Occipital lobe (tissue), 3 donors: Measurements from ENCODE around the gene CRYBB2. TPM values are rescaled to one million over a fixed set of nuclear protein-coding genes. Genes with fewer than 3 reads are reported as not detected.
"Not testable (repeated sequence)": the region's sequence is repeated elsewhere in the genome, so short reads cannot be mapped to it uniquely, and the experiment has no call there.

Source experiments
- DNase-seq: peaks from one replicate; lab custom pipeline; 2025; lab: John Stamatoyannopoulos, UW
- small RNA-seq: library from RNA; depleted of rRNA; stranded (forward); fragments of <200 nt; gene quantifications from one replicate; pipeline ENCODE3, GENCODE V24; 2014
- total RNA-seq: library from RNA; depleted of rRNA; stranded (reverse); fragments of >200 nt; gene quantifications from one replicate; pipeline ENCODE4 v1.2.3, GENCODE V29; 2014

Gene CRYBB2
- total RNA-seq, 1 donor from 2014 or later, result not detected

GRCh38 chr22:25233706-25234105, 14.3 kb downstream of the CRYBB2 start:
- DNase-seq, result not testable (repeated sequence)

- peak; percentile 29 for DNase-seq
These were observed 16.3 kb downstream of the CRYBB2 start for GRCh38 chr22:25235547-25236290.

- no peak for DNase-seq
These were observed 17.0 kb downstream of the CRYBB2 start for GRCh38 chr22:25236417-25236816.

- no peak for DNase-seq
These were observed 18.1 kb downstream of the CRYBB2 start for GRCh38 chr22:25237503-25237902.

GRCh38 chr22:25238058-25238457, 18.6 kb downstream of the CRYBB2 start:
- not testable (repeated sequence) for DNase-seq

- not testable (repeated sequence) for DNase-seq
These were observed 35.7 kb downstream of the CRYBB2 start for GRCh38 chr22:25255169-25255568.

GRCh38 chr22:25267567-25267966, 48.1 kb downstream of the CRYBB2 start:
- not testable (repeated sequence) for DNase-seq

- DNase-seq, result not testable (repeated sequence)
These were observed 49.5 kb downstream of the CRYBB2 start for GRCh38 chr22:25268902-25269301.

- not testable (repeated sequence) for DNase-seq
These were observed 50.6 kb downstream of the CRYBB2 start for GRCh38 chr22:25270061-25270460.

- not testable (repeated sequence) for DNase-seq
These were observed 53.8 kb downstream of the CRYBB2 start for GRCh38 chr22:25273231-25273630.

GRCh38 chr22:25273928-25274327, 54.5 kb downstream of the CRYBB2 start:
- DNase-seq, result not testable (repeated sequence)

- not testable (repeated sequence) for DNase-seq
These were observed 60.7 kb downstream of the CRYBB2 start for GRCh38 chr22:25280118-25280517.

Small RNA genes lying within 50 kb of the gene (small RNA-seq; reads per million reads assigned to genes)
- gene Z99916.2, result not detected

Other genes with a start within 250 kb of the CRYBB2 start
- gene CRYBB3, start 19.8 kb upstream of the CRYBB2 start, total RNA-seq, result not detected